Measurements from ENCODE around the gene SGO2. TPM values are rescaled to one million over a fixed set of nuclear protein-coding genes. Genes with fewer than 3 reads are reported as not detected.

Gene SGO2
- total RNA-seq, 1 experiment from 2014 or later: 25.4 TPM

DNA sequence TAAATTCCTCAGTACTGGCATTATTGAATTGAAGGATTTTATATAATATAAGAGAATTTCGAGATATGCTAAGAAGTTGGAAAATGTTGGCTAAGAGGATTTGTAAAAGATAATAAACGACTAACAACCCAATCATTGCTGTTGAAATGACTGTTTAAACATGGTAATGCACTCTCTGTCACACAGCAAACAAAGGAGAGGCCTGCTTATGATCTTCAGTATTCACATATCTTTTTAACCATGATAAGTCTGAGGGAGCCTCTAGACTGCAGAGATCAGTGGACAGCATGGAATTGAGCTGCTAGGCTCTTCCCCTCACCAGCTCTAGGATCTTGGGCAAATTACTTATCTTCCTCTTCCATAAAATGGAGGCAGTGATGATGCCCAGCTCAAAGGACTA, 18.8 kb upstream of the SGO2 start:
- Histone ChIP-seq H3K9ac (ENCODE audit: low read length) (no peak overlapping the region), H3K9me3 (ENCODE audit: control insufficient read depth in 1 of 2, insufficient read depth in 1 of 2, low read depth in 1 of 2, low read length in 2 of 2) (no peaks in the 10 kb centered on the region), H3K4me3 (replicated peaks in 1 of 2; ENCODE audit: low read depth in 1 of 2, low read length in 2 of 2) (no peak overlapping the region), H3K4me2 (ENCODE audit: low read length) (no peak overlapping the region), H3K9me2 (ENCODE audit: insufficient read depth) (no peaks in the 10 kb centered on the region), H3K27me3 (ENCODE audit: insufficient read depth, low read length) (no peaks in the 10 kb centered on the region), H3K79me2 (ENCODE audit: insufficient read depth, low read length) (no peaks in the 10 kb centered on the region), H4K20me1 (ENCODE audit: insufficient read depth) (no peaks in the 10 kb centered on the region), H3K27ac (ENCODE audit: low read depth, low read length) (no peak overlapping the region), H3K4me1 (ENCODE audit: control insufficient read depth in 1 of 2, insufficient read depth in 2 of 2, low read length in 2 of 2) (peaks cover 2 to 16% of the 10 kb centered on the region in 2 experiments; a peak in 1 of 4 replicates), H2AFZ (ENCODE audit: low read depth, low read length, poor library complexity, severe bottlenecking) (no peak overlapping the region), H3K36me3 (ENCODE audit: control insufficient read depth in 1 of 2, insufficient read depth in 2 of 2, low read length in 2 of 2) (no peaks in the 10 kb centered on the region)
- ATAC-seq (no peak), DNase-seq (ENCODE audit: low read depth, low spot score) (no peak)
- POLR2A ChIA-PET: no interaction called here
- RAD21 ChIA-PET (ENCODE audit: low non-redundant PET in 1 of 2, low total read pairs in 2 of 2, uncharacterized antibody in 2 of 2, unreplicated experiment in 2 of 2): no interaction called here
- CTCF ChIA-PET: no interaction called here
- TF ChIP-seq, protein P1, sequence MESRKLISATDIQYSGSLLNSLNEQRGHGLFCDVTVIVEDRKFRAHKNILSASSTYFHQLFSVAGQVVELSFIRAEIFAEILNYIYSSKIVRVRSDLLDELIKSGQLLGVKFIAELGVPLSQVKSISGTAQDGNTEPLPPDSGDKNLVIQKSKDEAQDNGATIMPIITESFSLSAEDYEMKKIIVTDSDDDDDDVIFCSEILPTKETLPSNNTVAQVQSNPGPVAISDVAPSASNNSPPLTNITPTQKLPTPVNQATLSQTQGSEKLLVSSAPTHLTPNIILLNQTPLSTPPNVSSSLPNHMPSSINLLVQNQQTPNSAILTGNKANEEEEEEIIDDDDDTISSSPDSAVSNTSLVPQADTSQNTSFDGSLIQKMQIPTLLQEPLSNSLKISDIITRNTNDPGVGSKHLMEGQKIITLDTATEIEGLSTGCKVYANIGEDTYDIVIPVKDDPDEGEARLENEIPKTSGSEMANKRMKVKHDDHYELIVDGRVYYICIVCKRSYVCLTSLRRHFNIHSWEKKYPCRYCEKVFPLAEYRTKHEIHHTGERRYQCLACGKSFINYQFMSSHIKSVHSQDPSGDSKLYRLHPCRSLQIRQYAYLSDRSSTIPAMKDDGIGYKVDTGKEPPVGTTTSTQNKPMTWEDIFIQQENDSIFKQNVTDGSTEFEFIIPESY (IDR thresholded peaks at IDR 0.05; ENCODE audit: extremely low read depth, insufficient replicate concordance, low read length): no peak
- TF ChIP-seq POLR2A (IDR thresholded peaks at IDR 0.05; ENCODE audit: borderline replicate concordance, extremely low read depth, insufficient read depth, insufficient read length) (no peak), SIN3A (IDR thresholded peaks at IDR 0.05; ENCODE audit: low read depth) (no peak), ELF1 (IDR thresholded peaks at IDR 0.05; ENCODE audit: borderline replicate concordance, low read depth) (no peak), ZNF274 (IDR thresholded peaks at IDR 0.05; ENCODE audit: low read depth, low read length) (no peak), CBX3 (IDR thresholded peaks at IDR 0.05; ENCODE audit: low read depth) (no peak), EGR1 (IDR thresholded peaks at IDR 0.05; ENCODE audit: low read depth) (no peak), REST (IDR thresholded peaks at IDR 0.05; ENCODE audit: low read depth) (no peak)
- TF ChIP-seq, protein P2, sequence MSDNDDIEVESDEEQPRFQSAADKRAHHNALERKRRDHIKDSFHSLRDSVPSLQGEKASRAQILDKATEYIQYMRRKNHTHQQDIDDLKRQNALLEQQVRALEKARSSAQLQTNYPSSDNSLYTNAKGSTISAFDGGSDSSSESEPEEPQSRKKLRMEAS (IDR thresholded peaks at IDR 0.05): no peak
- intact Hi-C loops (cut with micrococcal nuclease): no loop called here
- no TSS peak for BruUV-seq (replicated peaks)
